ENCODE data around the gene CDH4. TPM values are rescaled to one million over a fixed set of nuclear protein-coding genes. Genes with fewer than 3 reads are reported as not detected.

CDH4 gene
- polyA plus RNA-seq, 1 donor (not counting 4 experiments of a cell fraction or from before 2014, with no cell fraction given): 2.2 TPM

DNA sequence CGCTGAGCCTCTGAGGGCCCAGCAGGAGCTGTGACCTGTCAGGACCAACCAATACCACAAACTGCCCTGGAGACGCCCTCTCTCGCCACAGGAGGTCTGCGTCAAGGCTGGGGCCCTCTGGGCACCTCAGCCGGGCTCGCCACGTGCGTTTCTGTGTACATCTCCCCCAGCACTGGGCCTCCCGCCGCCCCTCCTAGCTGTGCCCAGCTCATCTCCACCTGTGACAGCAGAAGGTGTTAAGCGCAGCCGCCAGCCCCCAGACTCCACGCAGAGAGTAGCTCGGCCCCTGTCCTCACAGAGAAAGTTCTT, 722.2 kb downstream of the CDH4 start:
- no peak overlapping the region for H3K4me2 ChIP-seq (ENCODE audit: control insufficient read depth, extremely low read depth, insufficient read depth, low read depth, low read length)
- H3K27me3 ChIP-seq (ENCODE audit: control insufficient read depth, extremely low read depth, insufficient read depth, low read length): no peaks in the 10 kb centered on the region
- FAIRE-seq (no peak), DNase-seq (ENCODE audit: low read depth, low spot score) (no peak)
- TF ChIP-seq, protein P1, sequence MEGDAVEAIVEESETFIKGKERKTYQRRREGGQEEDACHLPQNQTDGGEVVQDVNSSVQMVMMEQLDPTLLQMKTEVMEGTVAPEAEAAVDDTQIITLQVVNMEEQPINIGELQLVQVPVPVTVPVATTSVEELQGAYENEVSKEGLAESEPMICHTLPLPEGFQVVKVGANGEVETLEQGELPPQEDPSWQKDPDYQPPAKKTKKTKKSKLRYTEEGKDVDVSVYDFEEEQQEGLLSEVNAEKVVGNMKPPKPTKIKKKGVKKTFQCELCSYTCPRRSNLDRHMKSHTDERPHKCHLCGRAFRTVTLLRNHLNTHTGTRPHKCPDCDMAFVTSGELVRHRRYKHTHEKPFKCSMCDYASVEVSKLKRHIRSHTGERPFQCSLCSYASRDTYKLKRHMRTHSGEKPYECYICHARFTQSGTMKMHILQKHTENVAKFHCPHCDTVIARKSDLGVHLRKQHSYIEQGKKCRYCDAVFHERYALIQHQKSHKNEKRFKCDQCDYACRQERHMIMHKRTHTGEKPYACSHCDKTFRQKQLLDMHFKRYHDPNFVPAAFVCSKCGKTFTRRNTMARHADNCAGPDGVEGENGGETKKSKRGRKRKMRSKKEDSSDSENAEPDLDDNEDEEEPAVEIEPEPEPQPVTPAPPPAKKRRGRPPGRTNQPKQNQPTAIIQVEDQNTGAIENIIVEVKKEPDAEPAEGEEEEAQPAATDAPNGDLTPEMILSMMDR (optimal IDR thresholded peaks at IDR 0.05 in 1 of 3, IDR thresholded peaks at IDR 0.05 in 1 of 3, conservative IDR thresholded peaks at IDR 0.05 in 1 of 3; ENCODE audit: extremely low read depth in 1 of 3, insufficient read depth in 2 of 3, low read length in 3 of 3): no peak
- H3K9me3 ChIP-seq (ENCODE audit: control insufficient read depth, low read depth, low read length): no peaks in the 10 kb centered on the region
- no peaks in the 10 kb centered on the region for H3K4me1 ChIP-seq (ENCODE audit: control insufficient read depth, extremely low read depth, insufficient read depth, low read length)
- H3K79me2 ChIP-seq (ENCODE audit: control insufficient read depth, insufficient read depth, low read length): no peaks in the 10 kb centered on the region
- H2AFZ ChIP-seq (ENCODE audit: control insufficient read depth, low read length): no peak overlapping the region
- H3K9me1 ChIP-seq (ENCODE audit: control insufficient read depth, extremely low read depth, insufficient read depth, low read length): no peaks in the 10 kb centered on the region
- H3K27ac ChIP-seq (ENCODE audit: control insufficient read depth, insufficient read depth, low read length): no peak overlapping the region
- dilution Hi-C loops (cut with MboI; ENCODE audit: extremely low pct_ligation_motif_present, low sequenced_read_pairs): no loop called here
- no peak overlapping the region for H3K9ac ChIP-seq (ENCODE audit: control insufficient read depth, extremely low read depth, insufficient read depth, low read length)
- peaks cover 7 to 8% of the 10 kb centered on the region in 2 experiments for H3K36me3 ChIP-seq (ENCODE audit: control insufficient read depth in 2 of 2, extremely low read depth in 1 of 2, insufficient read depth in 2 of 2, low read length in 2 of 2)
- H4K20me1 ChIP-seq (ENCODE audit: control insufficient read depth, extremely low read depth, insufficient read depth, low read length): no peaks in the 10 kb centered on the region
- no peak overlapping the region for H3K4me3 ChIP-seq (ENCODE audit: control insufficient read depth in 2 of 3, extremely low read depth in 1 of 3, insufficient read depth in 2 of 3, low read depth in 1 of 3, low read length in 3 of 3)

DNA sequence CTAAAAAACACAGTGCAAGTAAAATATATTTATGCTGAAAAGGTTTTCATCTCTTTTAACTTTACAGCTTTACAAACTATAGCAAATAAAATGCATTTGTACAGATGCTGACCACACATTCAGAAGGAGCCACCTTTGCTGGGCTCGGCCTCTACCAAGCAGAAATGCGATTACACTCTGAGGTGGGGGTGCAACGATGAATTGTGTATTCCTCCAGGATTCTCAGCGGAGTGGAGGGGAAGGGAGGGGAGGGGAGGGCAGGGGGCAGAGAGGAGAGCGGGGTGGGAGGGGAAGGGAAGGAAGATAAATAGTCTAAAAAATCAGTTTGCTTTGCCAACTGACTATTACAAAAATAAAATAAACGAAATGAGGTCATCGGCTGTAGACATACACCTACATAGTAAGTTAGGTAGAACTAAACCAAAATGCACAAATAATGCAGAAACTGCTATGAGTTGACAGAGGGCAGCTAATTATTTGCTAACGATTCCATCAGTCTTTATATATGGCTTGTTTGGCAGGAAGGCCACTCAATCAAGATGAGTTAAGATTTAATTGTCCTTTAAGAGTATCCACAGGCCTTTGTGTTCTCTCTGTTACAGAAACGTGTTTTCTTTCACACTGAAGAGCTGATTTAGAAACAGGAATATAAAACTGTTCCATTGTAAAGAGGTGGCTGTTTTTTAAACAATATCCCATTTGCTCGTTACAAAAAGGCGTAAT, 723.5 kb downstream of the CDH4 start:
- Histone ChIP-seq H3K4me1 (ENCODE audit: control insufficient read depth, extremely low read depth, insufficient read depth, low read length) (no peaks in the 10 kb centered on the region), H4K20me1 (ENCODE audit: control insufficient read depth, extremely low read depth, insufficient read depth, low read length) (no peaks in the 10 kb centered on the region), H3K27ac (ENCODE audit: control insufficient read depth, insufficient read depth, low read length) (no peak overlapping the region), H3K9me3 (ENCODE audit: control insufficient read depth, low read depth, low read length) (no peaks in the 10 kb centered on the region), H3K36me3 (ENCODE audit: control insufficient read depth in 2 of 2, extremely low read depth in 1 of 2, insufficient read depth in 2 of 2, low read length in 2 of 2) (peaks cover 7 to 8% of the 10 kb centered on the region in 2 experiments), H3K9me1 (ENCODE audit: control insufficient read depth, extremely low read depth, insufficient read depth, low read length) (no peaks in the 10 kb centered on the region), H3K27me3 (ENCODE audit: control insufficient read depth, extremely low read depth, insufficient read depth, low read length) (no peaks in the 10 kb centered on the region), H3K4me3 (ENCODE audit: control insufficient read depth in 2 of 3, extremely low read depth in 1 of 3, insufficient read depth in 2 of 3, low read depth in 1 of 3, low read length in 3 of 3) (no peak overlapping the region), H3K9ac (ENCODE audit: control insufficient read depth, extremely low read depth, insufficient read depth, low read length) (no peak overlapping the region), H2AFZ (ENCODE audit: control insufficient read depth, low read length) (no peak overlapping the region), H3K4me2 (ENCODE audit: control insufficient read depth, extremely low read depth, insufficient read depth, low read depth, low read length) (no peak overlapping the region), H3K79me2 (ENCODE audit: control insufficient read depth, insufficient read depth, low read length) (no peaks in the 10 kb centered on the region)
- DNase-seq (ENCODE audit: low read depth, low spot score): no peak
- no peak for TF ChIP-seq EZH2 (IDR thresholded peaks at IDR 0.05; ENCODE audit: low read length)
- TF ChIP-seq, protein P1 (optimal IDR thresholded peaks at IDR 0.05 in 1 of 3, IDR thresholded peaks at IDR 0.05 in 1 of 3, conservative IDR thresholded peaks at IDR 0.05 in 1 of 3; ENCODE audit: extremely low read depth in 1 of 3, insufficient read depth in 2 of 3, low read length in 3 of 3): no peak
- dilution Hi-C loops (cut with MboI; ENCODE audit: extremely low pct_ligation_motif_present, low sequenced_read_pairs): no loop called here
- FAIRE-seq: no peak

All from keratinocyte (primary cell).